GM03348 (cell line): ENCODE results near the gene PBXIP1.

Source experiments
- DNase-seq: peaks from one replicate; pipeline ENCODE4 v3.0.0; 2012; ENCODE audit warnings: low spot score

PBXIP1 gene, protein sequence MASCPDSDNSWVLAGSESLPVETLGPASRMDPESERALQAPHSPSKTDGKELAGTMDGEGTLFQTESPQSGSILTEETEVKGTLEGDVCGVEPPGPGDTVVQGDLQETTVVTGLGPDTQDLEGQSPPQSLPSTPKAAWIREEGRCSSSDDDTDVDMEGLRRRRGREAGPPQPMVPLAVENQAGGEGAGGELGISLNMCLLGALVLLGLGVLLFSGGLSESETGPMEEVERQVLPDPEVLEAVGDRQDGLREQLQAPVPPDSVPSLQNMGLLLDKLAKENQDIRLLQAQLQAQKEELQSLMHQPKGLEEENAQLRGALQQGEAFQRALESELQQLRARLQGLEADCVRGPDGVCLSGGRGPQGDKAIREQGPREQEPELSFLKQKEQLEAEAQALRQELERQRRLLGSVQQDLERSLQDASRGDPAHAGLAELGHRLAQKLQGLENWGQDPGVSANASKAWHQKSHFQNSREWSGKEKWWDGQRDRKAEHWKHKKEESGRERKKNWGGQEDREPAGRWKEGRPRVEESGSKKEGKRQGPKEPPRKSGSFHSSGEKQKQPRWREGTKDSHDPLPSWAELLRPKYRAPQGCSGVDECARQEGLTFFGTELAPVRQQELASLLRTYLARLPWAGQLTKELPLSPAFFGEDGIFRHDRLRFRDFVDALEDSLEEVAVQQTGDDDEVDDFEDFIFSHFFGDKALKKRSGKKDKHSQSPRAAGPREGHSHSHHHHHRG

DNA sequence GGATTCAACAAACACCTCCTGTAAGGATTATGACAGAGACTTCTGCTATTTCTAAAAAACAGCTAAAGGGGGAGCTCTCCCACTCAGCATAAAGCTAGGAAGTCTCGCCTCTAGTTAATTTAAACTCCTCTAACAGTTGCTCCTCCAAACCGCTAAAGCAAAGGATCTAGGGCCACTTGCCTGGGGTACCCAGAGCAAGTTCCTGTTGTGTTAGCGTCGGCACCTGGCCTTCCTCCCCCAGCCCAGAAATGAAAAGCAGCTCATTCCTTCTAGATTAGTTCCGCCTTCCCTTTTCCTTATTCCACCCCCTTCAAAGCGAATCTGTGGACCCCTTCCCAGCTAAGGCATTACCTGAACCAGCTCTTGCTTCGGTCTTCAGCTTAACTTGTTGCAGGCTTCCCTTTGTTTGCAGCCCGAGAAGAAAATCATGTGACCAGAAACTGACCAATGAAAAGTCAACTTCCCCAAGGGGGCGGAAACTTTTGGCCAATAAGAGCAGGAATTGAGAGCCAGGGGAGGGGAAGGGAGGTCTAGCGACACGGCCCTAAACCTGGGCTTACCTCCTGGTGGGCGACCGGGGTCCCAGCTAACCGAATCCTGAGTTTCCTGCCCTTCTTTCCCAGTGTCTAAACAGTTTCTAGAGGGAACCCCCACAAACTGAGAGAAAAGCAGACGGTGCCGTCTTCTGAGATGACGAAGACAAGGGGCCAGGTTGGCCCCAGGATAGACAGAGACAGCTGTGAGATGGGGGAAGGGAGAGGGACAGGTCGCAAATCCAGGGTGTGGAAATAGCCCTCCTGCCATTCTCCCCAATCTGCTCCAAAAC lies at the start of gene PBXIP1:
PBXIP1 (minus strand) TSS at position 382 of the 826 bp plus-strand sequence. CDS start 2,378 bp downstream, outside the sequence.
- DNase-seq, result peak; percentile 95

DNA sequence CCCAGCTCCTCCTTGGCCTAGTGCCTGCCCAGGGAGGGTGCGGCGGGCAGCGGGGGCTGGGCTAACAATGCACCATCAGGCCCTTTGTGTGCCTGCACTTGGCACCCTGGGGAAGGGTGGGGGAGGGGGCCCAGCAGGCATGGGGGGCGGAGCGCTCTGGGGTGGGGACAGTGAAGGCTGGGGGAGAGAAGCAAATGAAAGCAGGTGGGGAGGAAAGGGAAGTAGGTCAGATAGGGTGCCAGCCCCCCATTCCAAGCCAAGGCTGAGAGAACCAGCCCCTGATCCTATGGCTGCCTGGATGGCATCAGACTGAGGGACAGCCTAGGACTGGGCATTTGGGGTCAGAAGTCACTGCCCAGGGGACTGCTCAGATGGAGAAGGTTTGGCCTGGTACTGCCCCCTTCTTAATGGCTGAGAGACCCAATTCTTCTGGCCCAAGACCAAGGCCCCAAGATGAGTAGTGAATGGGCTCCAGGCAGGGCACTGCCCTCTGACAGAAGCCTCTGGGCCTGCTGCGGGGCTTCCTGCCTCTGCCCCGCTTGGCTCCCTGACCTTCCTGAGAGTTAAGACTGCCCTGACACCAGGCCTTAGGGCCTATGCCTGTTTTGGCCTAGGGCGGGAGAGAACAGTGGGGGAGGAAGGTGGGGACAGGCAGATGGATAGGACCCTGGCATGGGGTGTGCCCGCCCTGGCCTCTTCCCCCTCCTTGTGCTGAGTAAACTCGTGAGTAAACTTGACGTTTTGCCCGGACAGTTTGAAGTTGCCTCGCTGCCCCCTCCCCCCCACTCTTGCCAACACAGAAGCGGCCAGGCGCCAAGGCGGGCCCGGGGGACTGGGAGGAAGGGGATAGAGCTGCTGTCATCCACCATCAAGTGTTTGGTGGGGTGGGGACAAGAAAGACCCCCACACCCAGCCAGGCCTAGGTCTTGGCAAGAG lies 49.4 kb upstream of the PBXIP1 start:
- DNase-seq, result peak; percentile 44

DNA sequence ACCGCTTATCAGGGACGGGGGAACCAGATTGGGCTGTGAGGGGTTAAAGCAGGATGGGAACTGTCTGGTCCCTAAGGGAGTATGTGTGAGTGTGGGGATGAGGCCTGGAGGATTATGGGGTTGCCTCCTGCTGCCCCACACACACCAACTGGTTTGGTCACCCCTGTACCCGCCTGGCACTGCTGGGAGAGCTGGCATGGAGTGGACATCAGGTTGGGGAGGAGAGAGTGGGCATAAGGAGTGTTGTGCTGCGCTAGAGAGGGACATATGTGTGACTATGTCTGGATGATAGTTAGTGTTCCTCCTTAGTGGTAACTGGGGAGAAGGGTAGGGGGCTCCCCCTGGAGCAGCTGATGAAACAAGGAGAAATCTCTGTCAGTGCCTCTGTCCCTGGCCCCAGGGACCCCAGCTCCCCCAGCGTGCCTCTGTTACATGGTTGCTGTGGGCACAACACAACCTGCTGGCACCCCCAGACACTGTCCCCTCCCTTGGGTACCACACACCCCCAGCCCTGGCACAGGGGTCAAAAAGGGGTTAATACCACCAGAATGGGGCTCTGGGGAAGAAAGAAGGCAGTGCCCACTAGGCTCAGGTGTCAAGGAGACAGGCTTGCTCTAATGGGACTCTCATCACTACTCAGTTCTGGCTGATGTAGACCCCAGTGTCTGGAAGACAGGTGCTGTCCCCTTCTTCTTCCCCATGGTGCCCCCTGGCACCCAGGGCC lies 48.6 kb upstream of the PBXIP1 start:
- no peak for DNase-seq

DNA sequence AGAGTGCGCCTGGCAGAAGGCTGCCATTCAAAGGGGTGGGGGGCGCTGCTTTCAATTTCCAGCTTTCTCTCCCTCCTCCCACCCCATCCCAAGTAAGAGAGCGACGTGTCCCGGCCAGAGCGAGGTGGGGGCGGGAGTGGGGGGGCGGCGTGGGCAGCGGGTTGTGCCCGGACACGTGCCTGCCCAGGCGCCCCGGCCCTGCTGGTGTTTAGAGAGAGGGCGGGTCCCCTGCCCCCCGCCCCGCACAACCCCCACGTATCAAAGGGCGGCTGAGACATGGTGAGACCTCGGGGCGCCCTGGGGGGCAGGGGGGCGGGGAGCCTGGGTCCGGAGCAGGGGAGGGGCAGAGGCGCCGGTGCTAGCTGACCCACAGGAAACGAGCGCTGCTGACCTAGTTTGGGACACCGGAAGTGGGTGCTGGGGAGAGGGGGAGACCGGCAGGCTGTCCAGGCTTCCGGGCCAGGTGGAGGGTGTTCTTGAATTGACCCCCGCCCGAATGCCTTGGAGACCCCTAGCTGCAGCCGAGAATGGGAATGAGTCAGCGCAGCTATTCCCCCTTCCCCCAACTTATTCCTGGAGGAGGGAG lies 48.0 kb upstream of the PBXIP1 start:
- peak; percentile 82 for DNase-seq

DNA sequence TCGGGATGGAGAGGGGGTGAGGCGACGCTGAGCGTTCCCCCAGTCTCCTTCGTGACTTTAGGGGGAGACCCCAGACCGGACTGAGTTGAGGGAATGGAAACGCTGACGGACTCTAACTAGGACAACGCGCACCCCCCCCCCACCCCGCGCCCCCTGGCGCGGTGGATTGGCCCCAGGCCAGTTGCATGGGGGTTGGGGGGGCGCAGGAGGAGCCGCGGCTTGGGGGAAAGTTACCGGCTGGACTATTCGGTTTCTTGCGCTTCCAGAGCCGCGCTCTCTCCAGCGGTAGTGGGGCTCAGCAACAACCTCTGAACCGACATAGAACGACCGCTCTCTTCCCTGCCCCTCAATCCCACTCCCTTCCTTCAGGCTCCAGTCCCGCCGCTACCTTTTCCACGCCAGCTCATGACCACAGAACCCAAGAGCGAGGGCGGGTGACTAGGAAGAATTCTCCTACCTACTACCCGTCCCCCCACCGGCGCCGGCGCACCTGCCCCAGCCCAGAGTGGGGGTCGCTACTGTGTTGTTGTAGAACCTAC lies 47.4 kb upstream of the PBXIP1 start:
- DNase-seq, result no peak

DNA sequence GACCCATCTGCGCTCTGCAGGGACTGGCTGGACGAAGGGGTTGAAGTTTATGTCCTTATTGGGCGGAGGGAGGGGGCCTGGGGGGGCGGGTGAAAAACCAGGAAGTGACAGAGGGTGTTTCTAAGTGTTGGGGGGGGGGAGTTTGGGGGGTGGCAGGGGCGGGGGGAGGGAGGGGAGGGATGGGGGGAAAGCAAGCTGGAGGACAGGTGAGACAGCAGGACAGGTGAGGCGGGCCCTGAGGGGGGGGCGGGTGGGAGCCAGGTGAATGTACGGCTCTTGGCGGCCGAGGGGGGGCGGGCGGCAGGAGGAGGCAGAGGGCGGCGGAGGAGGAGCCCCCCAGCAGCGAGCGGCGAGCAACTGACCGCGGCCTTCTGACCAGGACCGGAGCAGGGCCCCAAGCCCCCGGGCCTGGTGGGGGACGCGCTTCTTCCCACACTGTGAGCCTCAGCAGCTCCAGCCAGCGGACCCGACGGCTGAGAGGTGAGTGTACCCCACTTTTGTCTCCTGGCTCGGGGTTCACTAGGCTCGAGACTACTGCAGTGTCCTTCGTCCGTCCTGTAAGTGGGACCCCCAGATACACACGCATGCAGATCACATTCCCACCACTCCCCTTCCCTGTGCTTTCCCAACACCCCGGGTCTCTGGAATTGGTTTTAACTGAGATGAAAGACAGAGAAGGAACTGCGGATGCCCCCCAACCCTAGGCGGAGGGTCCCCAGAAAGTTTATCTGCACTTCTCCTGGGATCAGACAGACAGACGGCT lies 46.7 kb upstream of the PBXIP1 start, which contains the start of gene ZBTB7B:
ZBTB7B (plus strand) TSS at position 339 of the 763 bp plus-strand sequence. CDS start 11,859 bp downstream, outside the sequence.
- DNase-seq, result peak; percentile 81

DNA sequence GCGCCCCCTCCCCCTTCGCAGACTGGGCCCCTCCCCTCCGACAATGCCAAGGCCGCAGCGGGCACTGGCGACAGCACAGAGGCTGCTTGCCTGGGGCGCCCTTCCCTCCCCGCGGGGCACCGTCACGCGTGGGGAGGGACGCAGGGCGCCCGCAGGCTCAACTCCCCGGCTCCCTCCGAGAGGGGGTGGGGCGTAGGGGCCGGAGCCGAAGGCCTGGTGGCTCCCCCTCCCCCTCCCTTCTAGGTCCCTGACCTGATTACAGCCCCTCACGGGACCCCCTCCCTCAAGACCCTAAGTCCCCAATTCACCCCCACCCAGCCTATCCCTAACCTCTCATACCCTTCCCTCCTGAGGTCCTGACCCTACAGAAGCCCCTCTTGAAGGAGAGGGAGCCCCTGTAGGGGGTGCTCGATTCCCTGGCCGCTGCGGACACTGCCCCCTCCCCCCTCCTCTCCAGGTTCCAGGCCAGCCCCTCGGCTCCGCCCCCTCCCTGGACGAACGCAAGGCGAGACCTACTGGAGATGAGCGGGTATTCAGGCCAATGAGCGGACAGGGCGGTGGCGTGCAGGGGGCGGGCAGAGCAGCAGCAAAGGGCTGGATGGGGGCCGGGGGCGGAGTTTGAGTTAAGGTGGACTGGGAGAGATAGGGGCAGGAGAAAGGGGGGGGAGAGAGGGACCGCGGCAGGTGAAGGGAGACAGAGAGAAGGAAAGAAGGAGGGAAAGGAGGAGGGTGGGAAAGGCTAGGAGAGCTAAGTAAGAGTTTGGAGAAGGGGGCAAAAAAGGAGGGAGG lies 46.0 kb upstream of the PBXIP1 start:
- peak; percentile 100 for DNase-seq

DNA sequence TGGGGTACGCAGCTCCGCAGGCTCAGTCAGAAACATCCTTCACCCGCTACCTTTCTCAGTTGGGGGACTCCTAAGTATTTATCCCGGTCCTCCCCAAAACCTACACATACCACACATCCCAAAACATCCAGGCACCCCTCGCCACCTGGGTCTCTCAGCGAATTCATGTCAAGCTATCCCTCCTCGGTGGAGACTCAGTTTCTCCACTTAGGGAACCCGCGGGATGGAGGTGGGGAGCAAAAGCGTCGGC lies 45.5 kb upstream of the PBXIP1 start:
- DNase-seq, result no peak

DNA sequence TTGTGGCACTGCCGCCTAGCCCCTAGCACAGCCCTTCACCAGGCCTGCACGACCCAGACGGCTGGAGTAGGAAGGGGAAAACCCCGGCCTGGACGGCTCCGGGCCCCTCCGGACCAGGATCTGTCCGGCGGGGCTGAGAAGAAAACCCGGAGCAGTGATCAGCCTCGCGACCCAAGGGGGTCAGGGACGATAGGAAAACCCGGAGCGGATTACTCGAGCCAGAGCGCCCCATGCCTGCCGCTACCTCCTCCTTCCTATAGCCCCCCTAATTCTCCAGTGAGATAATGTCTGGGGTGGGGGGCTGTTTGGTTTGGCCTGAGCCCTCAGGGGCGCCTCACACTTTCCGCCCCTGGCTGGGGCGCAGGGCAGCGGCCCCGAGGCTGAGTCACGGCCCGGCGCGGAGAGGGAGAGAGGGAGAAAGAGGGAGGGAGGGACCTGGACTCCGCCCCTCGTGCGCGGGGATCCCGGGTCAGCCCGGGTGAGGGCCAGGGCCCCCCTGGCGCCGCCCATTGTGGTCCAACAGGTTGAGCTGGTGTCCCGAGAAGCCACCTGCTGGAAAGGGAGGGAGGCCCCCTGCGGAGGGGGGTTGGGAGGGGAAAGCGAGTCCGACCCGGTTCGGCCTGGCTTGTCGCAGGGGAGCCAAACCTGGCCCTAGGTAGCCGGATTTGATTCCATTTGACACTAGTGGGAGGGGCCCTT lies 45.0 kb upstream of the PBXIP1 start:
- DNase-seq, result peak; percentile 89

DNA sequence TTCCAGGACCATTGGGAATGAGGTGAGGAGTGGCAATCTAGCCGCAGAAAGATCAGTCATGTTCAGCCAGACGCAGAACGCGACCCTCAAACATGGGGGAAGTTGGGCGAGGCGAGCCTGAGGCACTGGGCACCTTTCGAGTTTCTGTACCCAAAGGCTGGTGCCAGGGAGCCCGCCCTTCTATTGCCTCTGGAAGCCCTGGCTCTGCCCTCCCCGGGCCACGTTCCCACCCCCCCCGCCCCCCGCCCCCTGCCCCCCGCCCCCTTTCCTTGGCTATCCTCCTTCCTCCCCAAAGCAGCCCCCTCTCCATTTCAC lies 44.5 kb upstream of the PBXIP1 start:
- no peak for DNase-seq

DNA sequence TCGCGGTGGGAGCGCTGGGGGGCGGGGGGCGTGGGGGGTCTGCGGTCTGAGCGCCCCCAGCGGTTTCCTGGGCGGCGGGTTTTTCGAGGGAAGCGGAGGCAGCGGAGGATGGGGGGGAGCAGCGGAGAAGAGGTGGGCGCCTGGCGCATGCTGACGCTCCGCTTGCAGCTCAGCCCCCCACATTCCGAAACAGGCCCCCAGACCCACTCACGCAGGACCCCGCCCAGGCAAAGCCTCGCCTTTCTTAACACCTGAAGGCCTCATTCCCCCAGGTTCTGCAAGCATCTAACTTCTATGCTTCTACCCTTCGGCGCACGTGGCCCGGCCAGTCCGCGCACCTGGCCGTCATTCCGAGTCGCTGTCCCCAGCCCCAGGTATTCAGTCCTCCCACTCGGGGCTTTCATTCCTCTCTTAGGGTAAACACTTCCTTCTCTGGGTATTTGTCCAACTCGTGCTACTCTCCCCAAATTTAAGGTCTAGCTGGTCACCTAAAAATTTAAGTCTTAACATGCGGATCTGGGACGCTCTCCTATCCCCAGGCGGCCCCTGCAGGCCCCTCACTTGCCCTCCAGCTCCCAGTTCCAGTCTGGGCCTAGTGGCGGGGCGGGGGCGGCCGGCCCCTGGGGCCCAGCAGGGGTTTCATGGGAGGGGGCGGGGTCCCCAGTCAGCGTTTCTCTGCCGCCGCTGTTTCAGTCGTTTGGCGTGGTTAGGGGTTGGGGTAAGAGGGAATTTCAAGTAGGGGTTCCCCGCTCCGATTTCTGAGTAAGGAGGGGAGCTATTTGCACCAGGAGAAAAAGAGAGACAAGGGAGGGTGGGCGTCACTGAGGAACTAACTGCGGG lies 43.9 kb upstream of the PBXIP1 start:
- no peak for DNase-seq

DNA sequence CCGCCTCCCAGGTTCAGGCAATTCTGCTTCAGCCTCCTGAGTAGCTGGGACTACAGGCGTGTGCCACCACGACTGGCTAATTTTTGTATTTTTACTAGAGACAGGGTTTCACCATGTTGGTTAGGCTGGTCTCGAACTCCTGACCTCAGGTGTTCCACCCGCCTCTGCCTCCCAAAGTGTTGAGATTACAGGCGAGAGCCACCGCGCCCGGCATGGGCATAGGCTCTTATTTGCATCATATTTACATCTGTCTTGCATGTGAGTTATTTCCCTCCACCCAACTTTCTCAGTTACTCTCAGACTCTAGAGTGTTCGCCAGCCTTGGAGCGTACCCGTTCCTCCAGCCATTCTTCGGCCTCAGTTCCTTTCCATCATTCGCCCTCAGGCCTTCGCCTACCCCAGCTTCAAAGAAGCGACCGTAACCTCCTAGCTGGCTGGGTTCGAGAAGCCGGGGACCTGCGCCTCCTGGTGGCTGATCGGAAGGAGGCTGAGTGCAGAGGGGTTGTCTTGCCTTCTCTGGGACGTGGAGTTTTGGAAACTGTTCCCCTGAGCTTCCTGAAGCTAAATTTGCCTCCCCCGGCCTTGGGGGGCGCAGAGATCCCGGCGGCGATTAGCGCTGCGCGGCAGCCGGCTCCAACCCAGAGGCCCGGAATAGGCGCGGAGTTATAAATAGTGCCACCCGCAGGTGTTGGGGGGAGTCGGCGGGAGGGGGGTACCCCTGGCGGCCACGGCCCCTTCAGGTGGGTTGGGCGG lies 43.1 kb upstream of the PBXIP1 start:
- DNase-seq, result peak; percentile 82

DNA sequence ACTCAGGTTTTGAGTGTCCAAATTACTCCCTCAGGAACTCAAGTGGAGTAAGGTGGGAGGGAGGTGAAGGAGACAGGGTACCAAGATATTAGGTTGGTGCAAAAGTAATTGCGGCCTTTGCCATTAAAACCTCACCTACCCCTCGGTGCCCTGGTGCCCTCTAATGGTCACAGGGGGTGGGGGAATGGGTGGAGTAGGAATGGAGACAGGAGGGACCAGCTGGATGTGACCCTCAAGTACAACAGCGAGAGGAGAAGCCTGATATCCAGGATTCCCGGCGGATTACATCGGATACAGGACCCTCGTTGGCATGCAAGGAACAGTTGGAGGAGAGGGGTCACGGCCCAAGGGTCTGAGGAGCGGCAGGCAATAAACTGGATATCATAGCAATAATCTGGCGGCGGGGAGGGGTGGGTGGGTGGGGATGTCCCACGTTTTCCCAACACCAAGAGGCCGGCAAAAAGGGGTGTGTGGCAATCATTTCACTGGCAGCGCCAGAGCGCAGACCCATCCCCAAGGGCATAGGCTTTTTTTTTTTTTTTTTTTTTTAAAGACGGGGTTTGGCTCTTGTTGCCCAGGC lies 42.4 kb upstream of the PBXIP1 start:
- DNase-seq, result no peak

DNA sequence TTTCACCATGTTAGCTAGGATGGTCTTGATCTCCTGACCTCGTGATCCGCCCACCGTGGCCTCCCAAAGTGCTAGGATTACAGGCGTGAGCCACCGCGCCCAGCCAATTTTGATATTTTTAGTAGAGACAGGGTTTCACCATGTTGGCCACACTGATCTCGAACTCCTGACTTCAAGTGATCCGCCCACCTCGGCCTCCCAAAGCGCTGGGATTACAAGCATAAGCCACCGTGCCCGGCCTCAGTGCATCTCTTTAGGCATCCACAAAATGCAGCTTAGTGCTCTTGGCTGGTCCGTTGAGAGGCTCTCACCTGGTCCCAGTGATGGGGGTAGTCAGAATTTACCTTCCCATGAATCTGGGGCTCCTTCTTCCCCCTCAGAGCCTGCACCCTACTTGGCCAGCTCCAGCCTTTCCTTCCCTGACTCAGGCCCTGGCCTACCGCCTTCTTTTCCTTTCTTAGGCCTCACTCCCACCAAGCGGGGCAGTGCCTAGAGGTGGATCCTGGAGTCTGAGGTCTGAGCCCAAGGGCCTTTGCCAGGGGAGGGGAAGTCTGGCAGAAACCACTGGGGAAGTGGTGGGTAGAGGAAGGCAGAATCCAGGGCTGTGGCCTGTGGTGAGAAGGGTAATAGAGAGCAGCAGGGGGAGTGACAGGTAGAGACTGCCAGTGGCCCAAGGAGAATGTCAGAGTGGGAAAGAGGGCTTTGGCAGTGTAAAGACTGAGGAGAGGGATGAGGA lies 41.2 kb upstream of the PBXIP1 start:
- no peak for DNase-seq

DNA sequence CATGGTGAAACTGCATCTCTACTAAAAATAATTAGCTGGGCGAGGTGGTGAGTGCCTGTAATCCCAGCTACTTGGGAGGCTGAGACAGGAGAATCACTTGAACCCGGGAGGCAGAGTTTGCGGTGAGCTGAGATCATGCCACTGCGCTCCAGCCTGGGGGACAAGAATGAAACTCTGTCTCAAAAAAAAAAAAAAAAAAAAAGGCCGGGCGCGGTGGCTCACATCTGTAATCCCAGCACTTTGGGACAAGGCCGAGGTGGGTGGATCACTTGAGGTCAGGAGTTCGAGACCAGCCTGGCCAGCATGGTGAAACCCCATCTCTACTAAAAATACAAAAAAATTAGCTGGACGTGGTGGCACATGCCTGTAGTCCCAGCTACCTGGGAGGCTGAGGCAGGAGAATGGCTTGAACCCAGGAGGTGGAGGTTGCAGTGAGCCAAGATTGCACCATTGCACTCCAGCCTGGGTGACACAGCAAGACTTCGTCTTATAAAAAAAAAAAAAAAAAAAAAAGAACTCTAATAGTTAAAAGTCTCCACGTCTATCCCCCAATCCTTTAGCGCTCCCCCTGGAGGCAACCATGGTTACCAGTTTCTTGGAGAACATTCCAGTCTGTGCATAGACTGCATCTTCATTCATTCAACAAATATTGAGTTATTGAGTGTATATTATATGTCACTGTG lies 39.5 kb upstream of the PBXIP1 start:
- DNase-seq, result peak; percentile 84
